Dendritic cell treated with granulocyte-macrophage colony-stimulating factor and Interleukin-4, amounts not matched to agents 40 ng/mL and 50 ng/mL, for 4 days (primary cell): ENCODE data around the gene TMEM225B.
"Not testable (repeated sequence)": the region's sequence is repeated elsewhere in the genome, so short reads cannot be mapped to it uniquely, and the experiment has no call there.

ENCODE experiments used
- H3K27ac Mint-ChIP-seq: one replicate; pipeline ENCODE4 v1.8.0; 2022; ENCODE audit warnings: mild to moderate bottlenecking, mixed read lengths
- H3K27me3 Mint-ChIP-seq: one replicate; pipeline ENCODE4 v1.8.0; 2022; ENCODE audit warnings: mild to moderate bottlenecking, mixed read lengths
- H3K36me3 Mint-ChIP-seq: one replicate; pipeline ENCODE4 v1.8.0; 2022; ENCODE audit warnings: low read depth, mixed read lengths
- H3K4me1 Mint-ChIP-seq: one replicate; pipeline ENCODE4 v1.8.0; 2022; ENCODE audit warnings: low read depth, mixed read lengths
- H3K4me3 Mint-ChIP-seq: one replicate; pipeline ENCODE4 v1.8.0; 2022; ENCODE audit warnings: mild to moderate bottlenecking, moderate library complexity, mixed read lengths
- H3K9me3 Mint-ChIP-seq: one replicate; pipeline ENCODE4 v1.8.0; 2022; ENCODE audit warnings: mixed read lengths
- intact Hi-C: fragments of 100-400 bp; cut with micrococcal nuclease; formaldehyde crosslinking; loops from one replicate; pipeline ENCODE4 v1.15.0; 2022

Gene TMEM225B

GRCh38 chr7:99622596-99622995, 24.5 kb downstream of the TMEM225B start:
- Mint-ChIP-seq H3K4me1 (peaks cover 56% of the 10 kb centered on the region), H3K36me3 (peaks cover 94% of the 10 kb centered on the region), H3K27me3 (no peaks in the 10 kb centered on the region), H3K27ac (no peak overlapping the region), H3K9me3 (no peaks in the 10 kb centered on the region), H3K4me3 (no peak overlapping the region)
- intact Hi-C loops: no loop called here

- no peak overlapping the region for H3K4me3 Mint-ChIP-seq
These were observed 25.1 kb downstream of the TMEM225B start for GRCh38 chr7:99623091-99623693.

GRCh38 chr7:99623702-99624447, 25.8 kb downstream of the TMEM225B start:
- Mint-ChIP-seq H3K27me3 (no peaks in the 10 kb centered on the region), H3K4me1 (peaks cover 44% of the 10 kb centered on the region), H3K4me3 (no peak overlapping the region), H3K27ac (peak overlapping the region; percentile 25), H3K36me3 (peaks cover 97% of the 10 kb centered on the region), H3K9me3 (no peaks in the 10 kb centered on the region)
- intact Hi-C loops: no loop called here

More at GRCh38 chr7:99623091-99623693, 25.1 kb downstream of the TMEM225B start:
- intact Hi-C loops: no loop called here
- peaks cover 97% of the 10 kb centered on the region for H3K36me3 Mint-ChIP-seq
- no peak overlapping the region for H3K27ac Mint-ChIP-seq
- H3K4me1 Mint-ChIP-seq: peaks cover 50% of the 10 kb centered on the region
- no peaks in the 10 kb centered on the region for H3K27me3 Mint-ChIP-seq
- no peaks in the 10 kb centered on the region for H3K9me3 Mint-ChIP-seq

DNA sequence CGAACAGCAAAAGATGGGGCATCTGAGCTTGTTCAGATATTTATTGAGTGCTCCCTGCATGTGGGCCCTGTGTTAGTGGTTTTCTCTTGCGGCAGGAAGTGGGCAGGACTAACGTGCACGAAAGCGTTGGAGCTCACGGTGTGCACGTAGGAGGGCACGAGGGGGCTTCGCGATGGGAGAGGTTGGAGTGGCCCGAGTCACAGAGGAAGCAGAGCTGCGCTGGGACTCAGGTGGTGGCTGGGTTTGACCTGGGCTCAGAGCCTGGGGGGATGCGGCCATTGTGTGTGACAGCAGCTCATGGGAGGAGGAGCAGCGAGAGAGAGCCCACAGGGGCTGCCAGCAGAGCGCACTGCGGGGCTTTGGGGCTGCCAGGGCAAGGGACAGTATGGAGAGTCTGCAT, 26.4 kb downstream of the TMEM225B start:
- peaks cover 37% of the 10 kb centered on the region for H3K4me1 Mint-ChIP-seq
- H3K9me3 Mint-ChIP-seq: no peaks in the 10 kb centered on the region
- intact Hi-C loops: no loop called here
- no peaks in the 10 kb centered on the region for H3K27me3 Mint-ChIP-seq
- no peak overlapping the region for H3K4me3 Mint-ChIP-seq
- peaks cover 97% of the 10 kb centered on the region for H3K36me3 Mint-ChIP-seq
- H3K27ac Mint-ChIP-seq: peak overlapping the region; percentile 25

- intact Hi-C loops: no loop called here
- Mint-ChIP-seq H3K9me3 (no peaks in the 10 kb centered on the region), H3K27ac (no peak overlapping the region), H3K4me3 (no peak overlapping the region), H3K4me1 (peaks cover 37% of the 10 kb centered on the region), H3K27me3 (no peaks in the 10 kb centered on the region), H3K36me3 (peaks cover 97% of the 10 kb centered on the region)
These were observed 27.3 kb downstream of the TMEM225B start for GRCh38 chr7:99625321-99625720.

- Mint-ChIP-seq H3K4me3 (no peak overlapping the region), H3K4me1 (peaks cover 37% of the 10 kb centered on the region), H3K36me3 (peaks cover 96% of the 10 kb centered on the region), H3K27me3 (no peaks in the 10 kb centered on the region), H3K9me3 (no peaks in the 10 kb centered on the region), H3K27ac (peak overlapping the region; percentile 26)
- intact Hi-C loops: no loop called here
These were observed 27.9 kb downstream of the TMEM225B start for GRCh38 chr7:99625961-99626360.

- peak overlapping the region; percentile 26 for H3K27ac Mint-ChIP-seq
- no peaks in the 10 kb centered on the region for H3K9me3 Mint-ChIP-seq
- intact Hi-C loops: no loop called here
- H3K27me3 Mint-ChIP-seq: no peaks in the 10 kb centered on the region
- H3K4me1 Mint-ChIP-seq: peaks cover 37% of the 10 kb centered on the region
- H3K36me3 Mint-ChIP-seq: peaks cover 92% of the 10 kb centered on the region
- no peak overlapping the region for H3K4me3 Mint-ChIP-seq
These were observed 28.6 kb downstream of the TMEM225B start for GRCh38 chr7:99626661-99627060.

GRCh38 chr7:99627513-99627912, 29.4 kb downstream of the TMEM225B start:
- Mint-ChIP-seq H3K4me3 (no peak overlapping the region), H3K27ac (no peak overlapping the region), H3K36me3 (peaks cover 91% of the 10 kb centered on the region), H3K4me1 (peaks cover 36% of the 10 kb centered on the region), H3K27me3 (no peaks in the 10 kb centered on the region), H3K9me3 (no peaks in the 10 kb centered on the region)
- intact Hi-C loops: no loop called here

DNA sequence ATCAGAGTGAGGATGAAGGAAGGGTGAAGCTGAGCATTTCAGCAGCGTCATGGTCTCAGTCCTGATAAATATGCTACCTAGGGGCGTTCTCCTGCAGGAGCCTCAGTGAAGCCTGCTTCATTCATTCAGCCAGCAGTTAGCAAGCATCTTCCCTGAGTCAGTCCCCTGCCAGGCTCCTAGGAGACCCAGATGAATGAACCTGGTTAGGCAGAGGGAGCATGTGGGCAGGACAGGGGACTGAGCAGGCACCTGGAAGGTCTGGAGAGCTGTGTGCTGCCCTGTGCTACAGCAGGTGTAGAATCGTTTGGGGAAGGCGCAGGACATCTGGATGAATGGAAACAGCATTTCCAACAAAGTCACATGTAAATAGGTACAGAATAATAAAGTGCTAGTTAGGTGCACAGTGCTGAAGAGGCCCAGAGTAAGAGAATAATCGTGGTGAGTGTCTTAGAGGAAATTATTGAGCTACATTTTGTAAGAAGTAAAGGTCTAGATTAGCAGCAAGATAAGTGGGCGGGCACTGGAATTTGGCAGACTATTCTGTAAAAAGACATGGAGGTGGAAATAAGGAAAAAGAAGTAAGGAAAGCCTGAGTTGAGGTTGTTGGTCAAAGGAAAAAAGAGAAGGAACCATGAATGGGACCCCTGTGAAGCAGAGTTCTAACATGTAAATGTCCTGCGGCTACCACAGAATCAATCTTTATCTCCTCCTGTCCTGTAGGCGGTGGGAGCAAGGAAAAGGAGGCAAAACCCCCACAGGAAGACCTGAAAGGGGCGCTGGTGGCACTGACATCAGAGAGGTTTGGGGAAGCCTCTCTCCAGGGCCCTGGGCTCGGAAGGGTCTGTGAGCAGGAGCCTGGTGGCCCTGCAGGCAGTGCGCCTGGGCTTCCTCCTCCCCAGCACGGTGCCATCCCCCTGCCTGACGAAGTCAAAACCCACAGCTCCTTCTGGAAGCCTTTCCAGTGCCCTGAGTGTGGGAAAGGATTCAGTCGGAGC, 30.7 kb downstream of the TMEM225B start:
- Mint-ChIP-seq H3K27me3 (no peaks in the 10 kb centered on the region), H3K36me3 (peaks cover 91% of the 10 kb centered on the region), H3K9me3 (no peaks in the 10 kb centered on the region), H3K27ac (no peak overlapping the region), H3K4me3 (no peak overlapping the region), H3K4me1 (peaks cover 36% of the 10 kb centered on the region)
- intact Hi-C loops: no loop called here

DNA sequence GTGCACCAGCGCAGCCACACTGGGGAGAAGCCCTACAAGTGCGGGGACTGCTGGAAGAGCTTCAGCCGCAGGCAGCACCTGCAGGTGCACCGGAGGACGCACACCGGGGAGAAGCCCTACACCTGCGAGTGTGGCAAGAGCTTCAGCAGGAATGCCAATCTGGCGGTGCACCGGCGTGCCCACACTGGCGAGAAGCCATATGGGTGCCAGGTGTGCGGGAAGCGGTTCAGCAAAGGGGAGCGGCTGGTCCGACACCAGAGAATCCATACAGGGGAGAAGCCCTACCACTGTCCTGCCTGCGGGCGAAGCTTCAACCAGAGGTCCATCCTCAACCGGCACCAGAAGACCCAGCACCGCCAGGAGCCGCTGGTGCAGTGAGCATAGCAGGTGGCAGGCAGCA, 31.6 kb downstream of the TMEM225B start:
- H3K27ac Mint-ChIP-seq: no peak overlapping the region
- no peaks in the 10 kb centered on the region for H3K27me3 Mint-ChIP-seq
- intact Hi-C loops: no loop called here
- no peaks in the 10 kb centered on the region for H3K9me3 Mint-ChIP-seq
- peaks cover 91% of the 10 kb centered on the region for H3K36me3 Mint-ChIP-seq
- no peak overlapping the region for H3K4me3 Mint-ChIP-seq
- peaks cover 34% of the 10 kb centered on the region for H3K4me1 Mint-ChIP-seq

DNA sequence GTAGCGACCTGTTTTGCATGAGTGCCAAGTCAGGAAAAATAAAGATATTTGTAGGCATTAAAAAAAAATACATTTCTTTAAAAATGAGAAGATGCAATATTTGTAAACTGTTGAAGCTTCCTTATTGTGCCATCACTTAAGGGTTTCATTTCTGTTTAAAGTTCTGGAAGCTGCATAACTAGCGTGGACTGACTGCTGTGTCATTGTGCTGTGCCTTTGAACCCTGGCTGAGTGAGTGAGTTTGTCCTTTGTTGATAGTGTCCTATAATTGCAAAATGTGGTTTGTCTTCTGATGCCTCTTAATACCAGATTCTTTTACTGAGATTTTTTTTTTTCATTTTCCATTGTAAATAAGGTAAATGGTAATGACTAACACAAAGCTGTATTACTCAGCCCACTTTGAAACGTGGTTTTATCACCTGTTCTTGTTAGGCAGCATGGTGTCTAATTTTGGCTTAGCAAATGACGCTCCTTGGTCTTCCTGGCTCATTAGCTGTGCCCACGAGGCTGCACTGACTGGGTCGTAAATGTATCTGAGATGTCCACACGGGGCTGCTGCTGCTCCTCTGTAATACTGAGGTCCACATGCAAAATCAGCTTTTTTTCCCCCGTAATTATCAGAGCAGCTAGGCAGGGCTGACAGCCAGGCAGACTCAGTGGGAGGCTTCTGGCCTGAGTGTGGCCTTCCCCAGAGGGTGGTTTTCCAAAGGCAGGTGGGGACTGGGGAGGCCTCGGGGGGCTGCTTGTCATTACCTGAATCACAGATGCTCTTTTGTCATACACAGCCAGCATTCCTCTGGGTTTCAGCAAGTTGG, 33.4 kb downstream of the TMEM225B start:
- Mint-ChIP-seq H3K36me3 (peaks cover 79% of the 10 kb centered on the region), H3K27ac (peak overlapping the region; percentile 72), H3K4me1 (peaks cover 23% of the 10 kb centered on the region), H3K9me3 (no peaks in the 10 kb centered on the region), H3K4me3 (no peak overlapping the region), H3K27me3 (no peaks in the 10 kb centered on the region)
- intact Hi-C loops: no loop called here

GRCh38 chr7:99637414-99637813, 39.3 kb downstream of the TMEM225B start:
- H3K36me3 Mint-ChIP-seq: peaks cover 41% of the 10 kb centered on the region
- H3K4me3 Mint-ChIP-seq, intact Hi-C loops, H3K27me3 Mint-ChIP-seq, H3K9me3 Mint-ChIP-seq, H3K27ac Mint-ChIP-seq: not testable (repeated sequence)
- H3K4me1 Mint-ChIP-seq: peaks cover 21% of the 10 kb centered on the region

GRCh38 chr7:99638731-99639130, 40.7 kb downstream of the TMEM225B start:
- Mint-ChIP-seq H3K27ac (no peak overlapping the region), H3K4me3 (no peak overlapping the region), H3K9me3 (no peaks in the 10 kb centered on the region), H3K36me3 (peaks cover 33% of the 10 kb centered on the region), H3K4me1 (peaks cover 21% of the 10 kb centered on the region), H3K27me3 (no peaks in the 10 kb centered on the region)
- intact Hi-C loops: no loop called here
